Measurements from ENCODE around the gene MMP14. TPM values are rescaled to one million over a fixed set of nuclear protein-coding genes. Genes with fewer than 3 reads are reported as not detected.
A peak's percentile ranks its signal among the peaks of the same experiment; 100 is the strongest.
"Not testable (repeated sequence)": the region's sequence is repeated elsewhere in the genome, so short reads cannot be mapped to it uniquely, and the experiment has no call there.

Gene MMP14
- total RNA-seq, 6 experiments from 2014 or later = 8.7 to 26.0 (median 12.8) TPM

- DNase-seq (no peak), ATAC-seq (no peak)
- intact Hi-C loops (cut with DNase I) = no loop called here
- TF ChIP-seq POLR2A (IDR thresholded peaks at IDR 0.05) = no peak
- TF ChIP-seq, protein P1, sequence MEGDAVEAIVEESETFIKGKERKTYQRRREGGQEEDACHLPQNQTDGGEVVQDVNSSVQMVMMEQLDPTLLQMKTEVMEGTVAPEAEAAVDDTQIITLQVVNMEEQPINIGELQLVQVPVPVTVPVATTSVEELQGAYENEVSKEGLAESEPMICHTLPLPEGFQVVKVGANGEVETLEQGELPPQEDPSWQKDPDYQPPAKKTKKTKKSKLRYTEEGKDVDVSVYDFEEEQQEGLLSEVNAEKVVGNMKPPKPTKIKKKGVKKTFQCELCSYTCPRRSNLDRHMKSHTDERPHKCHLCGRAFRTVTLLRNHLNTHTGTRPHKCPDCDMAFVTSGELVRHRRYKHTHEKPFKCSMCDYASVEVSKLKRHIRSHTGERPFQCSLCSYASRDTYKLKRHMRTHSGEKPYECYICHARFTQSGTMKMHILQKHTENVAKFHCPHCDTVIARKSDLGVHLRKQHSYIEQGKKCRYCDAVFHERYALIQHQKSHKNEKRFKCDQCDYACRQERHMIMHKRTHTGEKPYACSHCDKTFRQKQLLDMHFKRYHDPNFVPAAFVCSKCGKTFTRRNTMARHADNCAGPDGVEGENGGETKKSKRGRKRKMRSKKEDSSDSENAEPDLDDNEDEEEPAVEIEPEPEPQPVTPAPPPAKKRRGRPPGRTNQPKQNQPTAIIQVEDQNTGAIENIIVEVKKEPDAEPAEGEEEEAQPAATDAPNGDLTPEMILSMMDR (IDR thresholded peaks at IDR 0.05) = no peak
- no peaks in the 10 kb centered on the region for H3K9me3 ChIP-seq
- peaks cover 0 to 13% (median 0%) of the 10 kb centered on the region in 4 donors for H3K4me1 ChIP-seq
- 74% methylated on average over 15 of the region's 32 CpGs for WGBS (ENCODE audit: insufficient coverage, low coverage, low lambda C conversion rate, missing lambda C conversion rate)
- no peaks in the 10 kb centered on the region for H3K27me3 ChIP-seq
- H3K4me3 ChIP-seq = peak overlapping the region; percentile 28 to 35 (median 35)
- peak overlapping the region in 2 of 3 donors; percentile 40 to 58 for H3K27ac ChIP-seq
- H3K36me3 ChIP-seq = no peaks in the 10 kb centered on the region
These were observed 14.3 kb upstream of the MMP14 start for GRCh38 chr14:22822016-22822570.

DNA sequence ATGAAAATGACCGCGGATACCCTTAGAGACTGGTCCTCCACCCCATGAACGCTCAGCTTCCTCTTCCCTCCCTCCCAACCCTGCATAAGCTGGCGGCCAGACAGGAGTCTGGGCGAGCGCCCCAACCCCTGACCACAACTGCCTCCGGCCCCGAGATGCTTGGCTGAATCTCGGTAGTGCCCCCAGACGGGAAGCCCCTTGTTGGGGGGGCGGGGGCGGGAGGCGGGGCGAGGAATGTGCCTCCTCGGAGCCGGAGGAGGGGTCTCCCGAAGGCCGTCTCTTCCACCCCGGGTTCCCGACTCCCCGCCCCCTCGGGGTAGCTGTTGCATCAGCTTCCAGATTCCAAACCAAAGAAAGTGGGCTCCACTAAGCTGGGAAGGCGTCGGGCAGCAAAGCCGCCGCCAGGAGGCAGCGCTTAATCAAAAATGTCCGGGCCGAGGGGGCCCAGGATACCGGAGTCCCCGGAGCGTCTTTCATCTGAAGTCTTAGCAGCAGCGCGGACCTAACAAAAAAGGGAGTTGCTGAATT is 13.8 kb upstream of the MMP14 start:
- Histone ChIP-seq H3K27ac (peak overlapping the region in 2 of 3 donors; percentile 40 to 58), H3K27me3 (no peaks in the 10 kb centered on the region), H3K4me1 (peaks cover 0 to 13% (median 0%) of the 10 kb centered on the region in 4 donors), H3K4me3 (peak overlapping the region; percentile 28 to 35 (median 35)), H3K36me3 (no peaks in the 10 kb centered on the region), H3K9me3 (no peaks in the 10 kb centered on the region)
- TF ChIP-seq, protein P1 (IDR thresholded peaks at IDR 0.05) = peak; percentile 77 to 85 (median 82)
- no peak for TF ChIP-seq POLR2A (IDR thresholded peaks at IDR 0.05)
- intact Hi-C loops (cut with DNase I) = no loop called here
- WGBS (ENCODE audit: insufficient coverage, low coverage, low lambda C conversion rate, missing lambda C conversion rate) = 2% methylated on average over 31 of the region's 34 CpGs
- peak; percentile 71 to 86 (median 81) for ATAC-seq
- peak; percentile 71 to 78 (median 75) for DNase-seq

DNA sequence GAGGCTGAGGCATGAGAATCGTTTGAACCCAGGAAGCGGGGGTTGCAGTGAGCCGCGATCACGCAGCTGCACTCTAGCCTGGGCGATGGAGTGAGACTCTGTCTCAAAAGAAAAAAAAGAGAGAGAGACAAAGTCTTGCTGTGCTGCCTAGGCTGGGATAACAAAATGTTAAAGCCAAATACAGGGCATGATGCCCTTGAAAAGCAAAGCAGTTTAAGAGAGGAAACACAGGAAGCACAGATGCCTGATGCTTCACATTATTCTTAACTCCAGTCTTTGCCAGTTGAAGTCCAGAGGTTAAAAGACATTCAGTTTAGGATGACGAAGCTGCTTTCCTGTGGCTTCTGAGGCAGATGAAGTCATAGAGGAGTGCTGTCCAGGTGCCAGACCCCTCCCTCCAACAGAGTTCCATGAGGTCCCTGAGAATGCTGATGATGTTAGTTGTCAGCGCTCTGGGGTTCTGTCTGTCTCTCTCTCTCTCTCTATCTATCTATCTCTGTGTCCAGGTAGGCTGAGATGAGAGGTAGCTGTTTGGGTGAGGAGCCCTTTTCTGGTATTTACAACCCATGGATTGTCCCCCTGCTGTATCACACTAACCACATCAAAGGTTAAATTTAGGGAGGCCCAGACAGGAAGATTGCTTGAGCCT is 11.6 kb upstream of the MMP14 start:
- DNase-seq (no peak), ATAC-seq (peak in 1 of 4 donors; percentile 28)
- 37% methylated on average over 7 of the region's 8 CpGs for WGBS (ENCODE audit: insufficient coverage, low coverage, low lambda C conversion rate, missing lambda C conversion rate)
- no peaks in the 10 kb centered on the region for H3K27me3 ChIP-seq
- intact Hi-C loops (cut with DNase I) = no loop called here
- H3K36me3 ChIP-seq = no peaks in the 10 kb centered on the region
- H3K9me3 ChIP-seq = no peaks in the 10 kb centered on the region
- peaks cover 0 to 13% (median 0%) of the 10 kb centered on the region in 4 donors for H3K4me1 ChIP-seq
- H3K4me3 ChIP-seq = no peak overlapping the region
- TF ChIP-seq, protein P1 (IDR thresholded peaks at IDR 0.05) = no peak
- TF ChIP-seq POLR2A (IDR thresholded peaks at IDR 0.05) = no peak
- H3K27ac ChIP-seq = no peak overlapping the region

- peak overlapping the region; percentile 13 to 67 (median 53) for H3K27ac ChIP-seq
- intact Hi-C loops (cut with DNase I); H3K4me1 ChIP-seq; H3K9me3 ChIP-seq; DNase-seq; H3K27me3 ChIP-seq: not testable (repeated sequence)
- ATAC-seq = peak in 1 of 4 donors; percentile 13
- H3K4me3 ChIP-seq = peak overlapping the region; percentile 81 to 96 (median 87)
- 81% methylated on average over 9 of the region's 12 CpGs for WGBS (ENCODE audit: insufficient coverage, low coverage, low lambda C conversion rate, missing lambda C conversion rate)
- peaks cover 0 to 16% (median 1%) of the 10 kb centered on the region in 4 donors for H3K36me3 ChIP-seq
These were observed 7.2 kb upstream of the MMP14 start for GRCh38 chr14:22829076-22829660.
